ENCODE results near the gene AGAP3.

GRCh38 chr7:151144387-151144786, 58.1 kb downstream of the AGAP3 start:
- TF ChIP-seq POLR2AphosphoS5 (IDR thresholded peaks at IDR 0.05; ENCODE audit: low read depth, low read length): no peak
- TF ChIP-seq, protein P1, sequence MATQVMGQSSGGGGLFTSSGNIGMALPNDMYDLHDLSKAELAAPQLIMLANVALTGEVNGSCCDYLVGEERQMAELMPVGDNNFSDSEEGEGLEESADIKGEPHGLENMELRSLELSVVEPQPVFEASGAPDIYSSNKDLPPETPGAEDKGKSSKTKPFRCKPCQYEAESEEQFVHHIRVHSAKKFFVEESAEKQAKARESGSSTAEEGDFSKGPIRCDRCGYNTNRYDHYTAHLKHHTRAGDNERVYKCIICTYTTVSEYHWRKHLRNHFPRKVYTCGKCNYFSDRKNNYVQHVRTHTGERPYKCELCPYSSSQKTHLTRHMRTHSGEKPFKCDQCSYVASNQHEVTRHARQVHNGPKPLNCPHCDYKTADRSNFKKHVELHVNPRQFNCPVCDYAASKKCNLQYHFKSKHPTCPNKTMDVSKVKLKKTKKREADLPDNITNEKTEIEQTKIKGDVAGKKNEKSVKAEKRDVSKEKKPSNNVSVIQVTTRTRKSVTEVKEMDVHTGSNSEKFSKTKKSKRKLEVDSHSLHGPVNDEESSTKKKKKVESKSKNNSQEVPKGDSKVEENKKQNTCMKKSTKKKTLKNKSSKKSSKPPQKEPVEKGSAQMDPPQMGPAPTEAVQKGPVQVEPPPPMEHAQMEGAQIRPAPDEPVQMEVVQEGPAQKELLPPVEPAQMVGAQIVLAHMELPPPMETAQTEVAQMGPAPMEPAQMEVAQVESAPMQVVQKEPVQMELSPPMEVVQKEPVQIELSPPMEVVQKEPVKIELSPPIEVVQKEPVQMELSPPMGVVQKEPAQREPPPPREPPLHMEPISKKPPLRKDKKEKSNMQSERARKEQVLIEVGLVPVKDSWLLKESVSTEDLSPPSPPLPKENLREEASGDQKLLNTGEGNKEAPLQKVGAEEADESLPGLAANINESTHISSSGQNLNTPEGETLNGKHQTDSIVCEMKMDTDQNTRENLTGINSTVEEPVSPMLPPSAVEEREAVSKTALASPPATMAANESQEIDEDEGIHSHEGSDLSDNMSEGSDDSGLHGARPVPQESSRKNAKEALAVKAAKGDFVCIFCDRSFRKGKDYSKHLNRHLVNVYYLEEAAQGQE (IDR thresholded peaks at IDR 0.05; ENCODE audit: insufficient read depth in 1 of 2, low read depth in 2 of 2, low read length in 2 of 2): no peak
- no peak for TF ChIP-seq TAF1 (IDR thresholded peaks at IDR 0.05; ENCODE audit: borderline replicate concordance, insufficient read depth, low read length)
- no peak for TF ChIP-seq SIN3A (IDR thresholded peaks at IDR 0.05; ENCODE audit: borderline replicate concordance, insufficient read depth, low read length)
- TF ChIP-seq FOXP2 (optimal IDR thresholded peaks at IDR 0.05; ENCODE audit: borderline replicate concordance, extremely low read depth, extremely low read length, insufficient read depth): no peak

All from PFSK-1 (cell line).